GM23338 (cell line): ENCODE measurements around the gene TMPRSS3. TPM values are rescaled to one million over a fixed set of nuclear protein-coding genes. Genes with fewer than 3 reads are reported as not detected.

Experiments used
- ATAC-seq: fragments of 200-7000 bp; cut with Tn5 transposase; 3 replicates; pipeline ENCODE4 v1.9.1; 2020
- DNase-seq: peaks from one replicate; pipeline ENCODE4 v3.0.0-alpha.2; 2015; ENCODE audit warnings: low spot score
- H2AFZ ChIP-seq: fragments of 200-600 bp; sonication (generic); 2 replicates; pipeline ENCODE4 v1.8.0; 2016; ENCODE audit warnings: antibody characterized with exemption, mild to moderate bottlenecking, moderate library complexity
- H3F3A ChIP-seq: fragments of 200-600 bp; sonication (generic); replicated peaks from 2 replicates; pipeline ENCODE4 v1.8.0; 2017; ENCODE audit warnings: antibody characterized with exemption, mixed run types, low read depth
- H3K27ac ChIP-seq: fragments of 200-600 bp; sonication (generic); 2 replicates; pipeline ENCODE4 v1.6.1; 2016; ENCODE audit warnings: low read depth
- H3K27me3 ChIP-seq: fragments of 200-600 bp; sonication (generic); 2 replicates; pipeline ENCODE4 v1.8.0; 2016; ENCODE audit warnings: mild to moderate bottlenecking, mixed run types, moderate library complexity; ENCODE audit not compliant: insufficient read depth
- H3K36me3 ChIP-seq: fragments of 200-600 bp; sonication (generic); 2 replicates; pipeline ENCODE4 v1.8.0; 2016; ENCODE audit warnings: mild to moderate bottlenecking; ENCODE audit not compliant: insufficient read depth
- H3K4me1 ChIP-seq: fragments of 200-600 bp; sonication (generic); 2 replicates; pipeline ENCODE4 v1.8.0; 2016; ENCODE audit warnings: mild to moderate bottlenecking, moderate library complexity; ENCODE audit not compliant: insufficient read depth
- H3K4me2 ChIP-seq: fragments of 200-600 bp; sonication (generic); 2 replicates; pipeline ENCODE4 v1.7.1; 2017; ENCODE audit warnings: mixed run types
- H3K4me3 ChIP-seq: fragments of 200-600 bp; sonication (generic); 2 replicates; pipeline ENCODE4 v1.6.1; 2016; ENCODE audit warnings: mixed run types
- H3K79me2 ChIP-seq: fragments of 200-600 bp; sonication (generic); replicated peaks from 2 replicates; pipeline ENCODE4 v1.8.0; 2017; ENCODE audit warnings: mild to moderate bottlenecking; ENCODE audit not compliant: insufficient read depth
- H3K9me2 ChIP-seq: fragments of 200-600 bp; sonication (generic); 2 replicates; pipeline ENCODE4 v1.8.0; 2017; ENCODE audit not compliant: insufficient read depth
- H4K20me1 ChIP-seq: fragments of 200-600 bp; sonication (generic); replicated peaks from 2 replicates; pipeline ENCODE4 v1.8.0; 2017; ENCODE audit warnings: mild to moderate bottlenecking; ENCODE audit not compliant: insufficient read depth
- H3K27ac Mint-ChIP-seq: 2 replicates; pipeline ENCODE4 v1.8.0; 2020; ENCODE audit warnings: inconsistent platforms, mild to moderate bottlenecking, moderate library complexity, mixed read lengths
- H3K27me3 Mint-ChIP-seq: 3 replicates; pipeline ENCODE4 v1.8.0; 2022; ENCODE audit warnings: low read depth, mild to moderate bottlenecking, moderate library complexity, mixed read lengths, inconsistent platforms; ENCODE audit not compliant: insufficient read depth, poor library complexity
- H3K36me3 Mint-ChIP-seq: 3 replicates; pipeline ENCODE4 v1.8.0; 2021; ENCODE audit warnings: low read depth, mild to moderate bottlenecking, inconsistent platforms, moderate library complexity, mixed read lengths
- H3K4me1 Mint-ChIP-seq: 3 replicates; pipeline ENCODE4 v1.8.0; 2020; ENCODE audit warnings: mild to moderate bottlenecking, inconsistent platforms, mixed read lengths
- H3K4me3 Mint-ChIP-seq: 3 replicates; pipeline ENCODE4 v1.8.0; 2021; ENCODE audit warnings: moderate library complexity, mild to moderate bottlenecking, inconsistent platforms, mixed read lengths
- H3K9me3 Mint-ChIP-seq: 3 replicates; pipeline ENCODE4 v1.8.0; 2020; ENCODE audit warnings: moderate library complexity, mild to moderate bottlenecking, inconsistent platforms, mixed read lengths
- CTCF ChIP-seq, 2 experiments: fragments of 200-600 bp in 1 of 2; sonication (generic) in 1 of 2; conservative IDR thresholded peaks; 2 replicates each; pipeline versions ENCODE4 v1.5.1 to v1.6.1; 2016 to 2017; ENCODE audit warnings: antibody characterized with exemption in 2 of 2, low read depth in 2 of 2, mild to moderate bottlenecking in 2 of 2, moderate library complexity in 1 of 2
- STAT1 ChIP-seq: IDR thresholded peaks from one replicate; pipeline ENCODE4 v1.6.1; 2016; ENCODE audit warnings: antibody characterized with exemption; ENCODE audit not compliant: unreplicated experiment
- ZNF114 ChIP-seq: fragments of 250-450 bp; sonication (Bioruptor Pico); IDR thresholded peaks from 2 replicates; pipeline ENCODE4 v1.5.0; 2020; ENCODE audit warnings: mild to moderate bottlenecking, moderate library complexity
- polyA plus RNA-seq: library from polyadenylated mRNA; unstranded; fragments of >200 nt; fragmentation: Nextera tagmentation; extraction: Ambion mirVana; gene quantifications from 2 replicates; pipeline ENCODE4 v1.2.1, GENCODE V29; 2016
- total RNA-seq: library from RNA; depleted of rRNA; stranded (reverse); fragments of >200 nt; shearing (Covaris generic); gene quantifications from 2 replicates; pipeline ENCODE4 v1.2.3, GENCODE V29; 2014
- TF ChIP-seq, protein P1 (sequence below): fragments of 250-450 bp; sonication (Bioruptor Pico); IDR thresholded peaks from 2 replicates; pipeline ENCODE4 v1.5.0; 2020; ENCODE audit warnings: mild to moderate bottlenecking, moderate library complexity

TMPRSS3 gene
- total and polyA plus RNA-seq, 2 experiments from 2014 or later: 0.17 TPM; not detected in 1

- H3K27ac Mint-ChIP-seq: no peak overlapping the region
- peaks cover 6% of the 10 kb centered on the region for H3K36me3 Mint-ChIP-seq
- Histone ChIP-seq H3F3A (no peaks in the 10 kb centered on the region), H3K4me3 (no peak overlapping the region), H3K4me2 (no peak overlapping the region), H3K79me2 (no peaks in the 10 kb centered on the region), H3K27ac (no peak overlapping the region), H4K20me1 (no peaks in the 10 kb centered on the region), H2AFZ (no peak overlapping the region), H3K4me1 (no peaks in the 10 kb centered on the region), H3K27me3 (no peaks in the 10 kb centered on the region), H3K9me2 (no peaks in the 10 kb centered on the region), H3K36me3 (no peaks in the 10 kb centered on the region)
- peaks cover 5% of the 10 kb centered on the region; the same call in 2 of the 3 replicates for H3K4me1 Mint-ChIP-seq
- peak; percentile 64 for DNase-seq
- H3K9me3 Mint-ChIP-seq: peaks cover 18% of the 10 kb centered on the region
- H3K4me3 Mint-ChIP-seq: no peak overlapping the region
- no peak for TF ChIP-seq STAT1
- TF ChIP-seq ZNF114 (CRISPR knock-in tag): no peak
- TF ChIP-seq, protein P1, sequence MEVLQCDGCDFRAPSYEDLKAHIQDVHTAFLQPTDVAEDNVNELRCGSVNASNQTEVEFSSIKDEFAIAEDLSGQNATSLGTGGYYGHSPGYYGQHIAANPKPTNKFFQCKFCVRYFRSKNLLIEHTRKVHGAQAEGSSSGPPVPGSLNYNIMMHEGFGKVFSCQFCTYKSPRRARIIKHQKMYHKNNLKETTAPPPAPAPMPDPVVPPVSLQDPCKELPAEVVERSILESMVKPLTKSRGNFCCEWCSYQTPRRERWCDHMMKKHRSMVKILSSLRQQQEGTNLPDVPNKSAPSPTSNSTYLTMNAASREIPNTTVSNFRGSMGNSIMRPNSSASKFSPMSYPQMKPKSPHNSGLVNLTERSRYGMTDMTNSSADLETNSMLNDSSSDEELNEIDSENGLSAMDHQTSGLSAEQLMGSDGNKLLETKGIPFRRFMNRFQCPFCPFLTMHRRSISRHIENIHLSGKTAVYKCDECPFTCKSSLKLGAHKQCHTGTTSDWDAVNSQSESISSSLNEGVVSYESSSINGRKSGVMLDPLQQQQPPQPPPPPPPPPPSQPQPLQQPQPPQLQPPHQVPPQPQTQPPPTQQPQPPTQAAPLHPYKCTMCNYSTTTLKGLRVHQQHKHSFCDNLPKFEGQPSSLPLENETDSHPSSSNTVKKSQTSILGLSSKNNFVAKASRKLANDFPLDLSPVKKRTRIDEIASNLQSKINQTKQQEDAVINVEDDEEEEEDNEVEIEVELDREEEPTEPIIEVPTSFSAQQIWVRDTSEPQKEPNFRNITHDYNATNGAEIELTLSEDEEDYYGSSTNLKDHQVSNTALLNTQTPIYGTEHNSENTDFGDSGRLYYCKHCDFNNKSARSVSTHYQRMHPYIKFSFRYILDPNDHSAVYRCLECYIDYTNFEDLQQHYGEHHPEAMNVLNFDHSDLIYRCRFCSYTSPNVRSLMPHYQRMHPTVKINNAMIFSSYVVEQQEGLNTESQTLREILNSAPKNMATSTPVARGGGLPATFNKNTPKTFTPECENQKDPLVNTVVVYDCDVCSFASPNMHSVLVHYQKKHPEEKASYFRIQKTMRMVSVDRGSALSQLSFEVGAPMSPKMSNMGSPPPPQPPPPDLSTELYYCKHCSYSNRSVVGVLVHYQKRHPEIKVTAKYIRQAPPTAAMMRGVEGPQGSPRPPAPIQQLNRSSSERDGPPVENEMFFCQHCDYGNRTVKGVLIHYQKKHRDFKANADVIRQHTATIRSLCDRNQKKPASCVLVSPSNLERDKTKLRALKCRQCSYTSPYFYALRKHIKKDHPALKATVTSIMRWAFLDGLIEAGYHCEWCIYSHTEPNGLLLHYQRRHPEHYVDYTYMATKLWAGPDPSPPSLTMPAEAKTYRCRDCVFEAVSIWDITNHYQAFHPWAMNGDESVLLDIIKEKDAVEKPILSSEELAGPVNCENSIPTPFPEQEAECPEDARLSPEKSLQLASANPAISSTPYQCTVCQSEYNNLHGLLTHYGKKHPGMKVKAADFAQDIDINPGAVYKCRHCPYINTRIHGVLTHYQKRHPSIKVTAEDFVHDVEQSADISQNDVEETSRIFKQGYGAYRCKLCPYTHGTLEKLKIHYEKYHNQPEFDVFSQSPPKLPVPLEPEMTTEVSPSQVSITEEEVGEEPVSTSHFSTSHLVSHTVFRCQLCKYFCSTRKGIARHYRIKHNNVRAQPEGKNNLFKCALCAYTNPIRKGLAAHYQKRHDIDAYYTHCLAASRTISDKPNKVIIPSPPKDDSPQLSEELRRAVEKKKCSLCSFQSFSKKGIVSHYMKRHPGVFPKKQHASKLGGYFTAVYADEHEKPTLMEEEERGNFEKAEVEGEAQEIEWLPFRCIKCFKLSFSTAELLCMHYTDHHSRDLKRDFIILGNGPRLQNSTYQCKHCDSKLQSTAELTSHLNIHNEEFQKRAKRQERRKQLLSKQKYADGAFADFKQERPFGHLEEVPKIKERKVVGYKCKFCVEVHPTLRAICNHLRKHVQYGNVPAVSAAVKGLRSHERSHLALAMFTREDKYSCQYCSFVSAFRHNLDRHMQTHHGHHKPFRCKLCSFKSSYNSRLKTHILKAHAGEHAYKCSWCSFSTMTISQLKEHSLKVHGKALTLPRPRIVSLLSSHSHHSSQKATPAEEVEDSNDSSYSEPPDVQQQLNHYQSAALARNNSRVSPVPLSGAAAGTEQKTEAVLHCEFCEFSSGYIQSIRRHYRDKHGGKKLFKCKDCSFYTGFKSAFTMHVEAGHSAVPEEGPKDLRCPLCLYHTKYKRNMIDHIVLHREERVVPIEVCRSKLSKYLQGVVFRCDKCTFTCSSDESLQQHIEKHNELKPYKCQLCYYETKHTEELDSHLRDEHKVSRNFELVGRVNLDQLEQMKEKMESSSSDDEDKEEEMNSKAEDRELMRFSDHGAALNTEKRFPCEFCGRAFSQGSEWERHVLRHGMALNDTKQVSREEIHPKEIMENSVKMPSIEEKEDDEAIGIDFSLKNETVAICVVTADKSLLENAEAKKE (CRISPR knock-in tag): 0 out of 2 replicates have a peak, but pooled peaks have one; percentile 28
- peak; percentile 68 to 84 for TF ChIP-seq CTCF (conservative IDR thresholded peaks at IDR 0.05; ENCODE audit: low read depth in 2 of 2)
- ATAC-seq: peak; percentile 88
- peaks cover 4% of the 10 kb centered on the region for H3K27me3 Mint-ChIP-seq
Measured at GRCh38 chr21:42381347-42381984, 14.4 kb downstream of the TMPRSS3 start.
